ENCODE results near the gene ADM. TPM values are rescaled to one million over a fixed set of nuclear protein-coding genes. Genes with fewer than 3 reads are reported as not detected.

ADM gene
- polyA plus RNA-seq, 3 donors = 18.8 to 477 (median 29.2) TPM

- 17 to 29% (median 18%) methylated on average over 9 of the region's 9 CpGs for WGBS, 3 donors
- H3K27ac ChIP-seq (ENCODE audit: low read depth, low read length) = no peak overlapping the region
Measured at GRCh38 chr11:10307022-10307399, 2.1 kb downstream of the ADM start.

GRCh38 chr11:10307400-10308200, 2.7 kb downstream of the ADM start:
- 1 to 2% (median 2%) methylated on average over 62 of the region's 62 CpGs for WGBS, 3 donors

GRCh38 chr11:10308201-10308954, 3.5 kb downstream of the ADM start:
- H3K27ac ChIP-seq (ENCODE audit: low read depth, low read length) = peak overlapping the region; percentile 19
- WGBS, 3 donors = 19 to 23% (median 22%) methylated on average over 16 of the region's 16 CpGs

More at GRCh38 chr11:10307400-10308200, 2.7 kb downstream of the ADM start:
- no peak overlapping the region for H3K27ac ChIP-seq (ENCODE audit: low read depth, low read length)

GRCh38 chr11:10309163-10310093, 4.6 kb downstream of the ADM start:
- no peak overlapping the region for H3K27ac ChIP-seq (ENCODE audit: low read depth, low read length)
- WGBS, 3 donors = 26 to 59% (median 53%) methylated on average over 12 of the region's 12 CpGs

GRCh38 chr11:10310301-10310841, 5.5 kb downstream of the ADM start:
- 82 to 98% (median 84%) methylated on average over 3 of the region's 3 CpGs for WGBS, 3 donors
- no peak overlapping the region for H3K27ac ChIP-seq (ENCODE audit: low read depth, low read length)

- no peak overlapping the region for H3K27ac ChIP-seq (ENCODE audit: low read depth, low read length)
- WGBS, 3 donors = 89 to 97% (median 97%) methylated on average over 2 of the region's 2 CpGs
Measured at GRCh38 chr11:10311802-10312201, 6.9 kb downstream of the ADM start.

GRCh38 chr11:10314199-10315072, 9.6 kb downstream of the ADM start:
- no peak overlapping the region for H3K27ac ChIP-seq (ENCODE audit: low read depth, low read length)
- WGBS, 3 donors = 51 to 66% (median 56%) methylated on average over 8 of the region's 8 CpGs

- no peak overlapping the region for H3K27ac ChIP-seq (ENCODE audit: low read depth, low read length)
- 85 to 94% (median 88%) methylated on average over 6 of the region's 6 CpGs for WGBS, 3 donors
Measured at GRCh38 chr11:10315083-10315482, 10.2 kb downstream of the ADM start.

- H3K27ac ChIP-seq (ENCODE audit: low read depth, low read length) = no peak overlapping the region
- WGBS, 3 donors = 76 to 95% (median 88%) methylated on average over 4 of the region's 4 CpGs
Measured at GRCh38 chr11:10317151-10317755, 12.4 kb downstream of the ADM start.

GRCh38 chr11:10317776-10318526, 13.1 kb downstream of the ADM start:
- WGBS, 3 donors = 83 to 91% (median 90%) methylated on average over 5 of the region's 5 CpGs
- no peak overlapping the region for H3K27ac ChIP-seq (ENCODE audit: low read depth, low read length)

- H3K27ac ChIP-seq (ENCODE audit: low read depth, low read length) = no peak overlapping the region
- WGBS, 3 donors = 73 to 77% (median 76%) methylated on average over 3 of the region's 3 CpGs
Measured at GRCh38 chr11:10318527-10318802, 13.6 kb downstream of the ADM start.

GRCh38 chr11:10319702-10320558, 15.1 kb downstream of the ADM start:
- H3K27ac ChIP-seq (ENCODE audit: low read depth, low read length) = no peak overlapping the region
- WGBS, 3 donors = 55 to 60% (median 58%) methylated on average over 6 of the region's 6 CpGs

GRCh38 chr11:10320736-10321465, 16.0 kb downstream of the ADM start:
- 74 to 91% (median 87%) methylated on average over 4 of the region's 4 CpGs for WGBS, 3 donors
- no peak overlapping the region for H3K27ac ChIP-seq (ENCODE audit: low read depth, low read length)

- H3K27ac ChIP-seq (ENCODE audit: low read depth, low read length) = no peak overlapping the region
- WGBS, 3 donors = 52 to 82% (median 80%) methylated on average over 2 of the region's 2 CpGs
Measured at GRCh38 chr11:10322401-10322800, 17.5 kb downstream of the ADM start.
